SU-DHL-6 (cell line): Measurements from ENCODE around the gene CNOT1.

Experiments
- EZH2phosphoT487 ChIP-seq: fragments of 200-600 bp; sonication (generic), shearing (Covaris generic); conservative IDR thresholded peaks from 2 replicates; pipeline ENCODE4 v1.6.1; 2018; ENCODE audit warnings: mild to moderate bottlenecking, antibody characterized with exemption, low read length, moderate library complexity, mixed read lengths
- TF ChIP-seq, protein P1 (sequence below): fragments of 200-600 bp; sonication (generic); IDR thresholded peaks from one replicate; pipeline ENCODE4 v1.5.1; 2017; ENCODE audit warnings: antibody characterized with exemption, mild to moderate bottlenecking, low read length, moderate library complexity; ENCODE audit not compliant: insufficient read depth, poor library complexity, severe bottlenecking

DNA sequence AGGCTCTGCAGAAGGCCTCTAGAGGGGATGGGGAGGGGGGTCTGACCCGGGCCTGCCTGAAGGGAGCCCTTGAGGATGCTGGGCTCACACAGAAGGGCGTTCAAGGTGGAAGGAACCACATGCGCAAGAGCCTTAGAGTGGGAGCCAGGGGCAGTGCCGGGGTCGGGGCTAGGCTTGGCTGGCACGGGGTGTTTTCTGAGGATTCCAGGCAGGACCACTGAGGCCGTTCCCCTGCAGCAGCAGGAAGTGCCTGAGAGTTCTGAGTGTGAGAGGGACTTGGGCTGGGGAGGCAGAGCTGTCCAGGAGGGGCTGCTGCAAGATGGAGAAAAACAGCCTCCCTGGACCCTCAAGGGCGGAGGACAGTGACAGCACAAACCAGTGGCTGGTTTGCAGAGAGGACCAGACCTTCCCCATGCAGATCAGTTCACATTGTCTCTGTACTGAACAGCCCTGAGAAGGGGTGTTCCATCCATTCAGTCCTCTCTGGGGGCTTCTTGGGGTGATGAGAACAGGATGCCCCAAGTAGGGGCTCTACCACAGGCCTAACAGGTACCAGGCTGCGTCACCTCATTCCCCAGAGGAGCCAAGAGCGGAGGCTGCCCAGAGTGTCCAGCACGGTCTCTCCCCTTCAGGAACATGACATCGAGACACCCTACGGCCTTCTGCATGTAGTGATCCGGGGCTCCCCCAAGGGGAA is 126.3 kb downstream of the CNOT1 start:
- TF ChIP-seq, protein P1, sequence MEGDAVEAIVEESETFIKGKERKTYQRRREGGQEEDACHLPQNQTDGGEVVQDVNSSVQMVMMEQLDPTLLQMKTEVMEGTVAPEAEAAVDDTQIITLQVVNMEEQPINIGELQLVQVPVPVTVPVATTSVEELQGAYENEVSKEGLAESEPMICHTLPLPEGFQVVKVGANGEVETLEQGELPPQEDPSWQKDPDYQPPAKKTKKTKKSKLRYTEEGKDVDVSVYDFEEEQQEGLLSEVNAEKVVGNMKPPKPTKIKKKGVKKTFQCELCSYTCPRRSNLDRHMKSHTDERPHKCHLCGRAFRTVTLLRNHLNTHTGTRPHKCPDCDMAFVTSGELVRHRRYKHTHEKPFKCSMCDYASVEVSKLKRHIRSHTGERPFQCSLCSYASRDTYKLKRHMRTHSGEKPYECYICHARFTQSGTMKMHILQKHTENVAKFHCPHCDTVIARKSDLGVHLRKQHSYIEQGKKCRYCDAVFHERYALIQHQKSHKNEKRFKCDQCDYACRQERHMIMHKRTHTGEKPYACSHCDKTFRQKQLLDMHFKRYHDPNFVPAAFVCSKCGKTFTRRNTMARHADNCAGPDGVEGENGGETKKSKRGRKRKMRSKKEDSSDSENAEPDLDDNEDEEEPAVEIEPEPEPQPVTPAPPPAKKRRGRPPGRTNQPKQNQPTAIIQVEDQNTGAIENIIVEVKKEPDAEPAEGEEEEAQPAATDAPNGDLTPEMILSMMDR = no peak
- TF ChIP-seq EZH2phosphoT487 = no peak
